HepG2 (cell line): Measurements from ENCODE around the gene ADD2. TPM values are rescaled to one million over a fixed set of nuclear protein-coding genes. Genes with fewer than 3 reads are reported as not detected.

ENCODE experiments used
- ATF7-NPFF ChIP-seq: sonication (generic); formaldehyde crosslinking; IDR thresholded peaks from 2 replicates; pipeline ENCODE4 v1.8.1; 2023; ENCODE audit warnings: mild to moderate bottlenecking, low read depth, missing genetic modification reagents, moderate library complexity
- BRD4 ChIP-seq: sonication (generic); formaldehyde crosslinking; IDR thresholded peaks from 2 replicates; pipeline ENCODE4 v1.4.0; 2020; ENCODE audit warnings: missing genetic modification reagents
- CCDC6 ChIP-seq: sonication (generic); formaldehyde crosslinking; IDR thresholded peaks from 2 replicates; pipeline ENCODE4 v1.8.1; 2022; ENCODE audit warnings: mild to moderate bottlenecking, missing genetic modification reagents, moderate library complexity
- CEBPB ChIP-seq: IDR thresholded peaks from 2 replicates; pipeline ENCODE4 v1.6.1; 2011; ENCODE audit warnings: low read depth, low read length, improper control_type of control experiment, borderline replicate concordance
- CHCHD3 ChIP-seq: sonication (generic); formaldehyde crosslinking; IDR thresholded peaks from 2 replicates; pipeline ENCODE4 v1.8.0; 2022; ENCODE audit warnings: mild to moderate bottlenecking, missing genetic modification reagents, moderate library complexity
- CHD4 ChIP-seq: fragments of 200-600 bp; sonication (generic); IDR thresholded peaks from 2 replicates; pipeline ENCODE4 v1.7.0; 2017; ENCODE audit warnings: mild to moderate bottlenecking, low read length, borderline replicate concordance
- DPF2 ChIP-seq: sonication (generic); formaldehyde crosslinking; IDR thresholded peaks from 2 replicates; pipeline ENCODE4 v1.4.0; 2020; ENCODE audit warnings: mild to moderate bottlenecking, low read depth, missing genetic modification reagents, borderline replicate concordance
- ETV5 ChIP-seq: IDR thresholded peaks from 2 replicates; pipeline ENCODE4 v1.6.1; 2018; ENCODE audit warnings: missing biosample characterization, missing genetic modification reagents, inconsistent platforms, borderline replicate concordance
- FOXO4 ChIP-seq: sonication (generic); formaldehyde crosslinking; conservative IDR thresholded peaks from 2 replicates; pipeline ENCODE4 v1.8.1; 2023; ENCODE audit warnings: missing genetic modification reagents
- HOXA7 ChIP-seq: sonication (generic); formaldehyde crosslinking; IDR thresholded peaks from 2 replicates; pipeline ENCODE4 v1.8.1; 2022; ENCODE audit warnings: mild to moderate bottlenecking, missing genetic modification reagents, moderate library complexity
- IRF2 ChIP-seq: IDR thresholded peaks from 2 replicates; pipeline ENCODE4 v1.6.1; 2018; ENCODE audit warnings: missing genetic modification reagents, missing compliant biosample characterization
- MTA3 ChIP-seq: sonication (generic); formaldehyde crosslinking; IDR thresholded peaks from 2 replicates; pipeline ENCODE4 v1.4.0; 2020; ENCODE audit warnings: missing genetic modification reagents
- MYPOP ChIP-seq: sonication (generic); formaldehyde crosslinking; IDR thresholded peaks from 2 replicates; pipeline ENCODE4 v1.8.1; 2023; ENCODE audit warnings: mild to moderate bottlenecking, moderate library complexity, missing genetic modification reagents
- MZF1 ChIP-seq: sonication (generic); formaldehyde crosslinking; IDR thresholded peaks from 2 replicates; pipeline ENCODE4 v1.8.1; 2023; ENCODE audit warnings: mild to moderate bottlenecking, missing genetic modification reagents, borderline replicate concordance
- NR2C2 ChIP-seq: sonication (generic); formaldehyde crosslinking; IDR thresholded peaks from 2 replicates; pipeline ENCODE4 v1.4.0; 2020; ENCODE audit warnings: missing genetic modification reagents, mild to moderate bottlenecking, moderate library complexity, borderline replicate concordance
- PHF5A ChIP-seq: IDR thresholded peaks from one replicate; pipeline ENCODE4 v1.6.1; 2018; ENCODE audit warnings: low read depth, missing genetic modification reagents; ENCODE audit not compliant: unreplicated experiment
- RFX5 ChIP-seq: IDR thresholded peaks from 2 replicates; pipeline ENCODE4 v1.6.1; 2011; ENCODE audit warnings: low read depth, low read length, improper control_type of control experiment
- SALL2 ChIP-seq: sonication (generic); formaldehyde crosslinking; IDR thresholded peaks from 2 replicates; pipeline ENCODE4 v1.8.1; 2023; ENCODE audit warnings: mild to moderate bottlenecking, missing genetic modification reagents, inconsistent platforms
- TEAD2 ChIP-seq: sonication (generic); formaldehyde crosslinking; IDR thresholded peaks from 2 replicates; pipeline ENCODE4 v1.9.0; 2021; ENCODE audit warnings: missing genetic modification reagents
- WIZ ChIP-seq: sonication (generic); formaldehyde crosslinking; IDR thresholded peaks from 2 replicates; pipeline ENCODE4 v1.5.1; 2020; ENCODE audit warnings: mild to moderate bottlenecking, missing genetic modification reagents
- ZBTB3 ChIP-seq: sonication (generic); formaldehyde crosslinking; IDR thresholded peaks from 2 replicates; pipeline ENCODE4 v1.4.0; 2020; ENCODE audit warnings: low read depth, mild to moderate bottlenecking, moderate library complexity, missing genetic modification reagents, borderline replicate concordance
- ZBTB46 ChIP-seq: sonication (generic); formaldehyde crosslinking; IDR thresholded peaks from 2 replicates; pipeline ENCODE4 v1.4.0; 2020; ENCODE audit warnings: mild to moderate bottlenecking, missing genetic modification reagents, borderline replicate concordance
- ZNF234 ChIP-seq: sonication (generic); formaldehyde crosslinking; conservative IDR thresholded peaks from 2 replicates; pipeline ENCODE4 v1.5.1; 2020; ENCODE audit warnings: mild to moderate bottlenecking, missing genetic modification reagents
- ZNF30 ChIP-seq: sonication (generic); formaldehyde crosslinking; IDR thresholded peaks from 2 replicates; pipeline ENCODE4 v1.5.0; 2020; ENCODE audit warnings: mild to moderate bottlenecking, missing genetic modification reagents
- ZNF354B ChIP-seq: sonication (generic); formaldehyde crosslinking; IDR thresholded peaks from 2 replicates; pipeline ENCODE4 v1.8.0; 2022; ENCODE audit warnings: mild to moderate bottlenecking, missing genetic modification reagents
- ZNF552 ChIP-seq: sonication (generic); formaldehyde crosslinking; IDR thresholded peaks from 2 replicates; pipeline ENCODE4 v1.9.0; 2022; ENCODE audit warnings: missing genetic modification reagents, mild to moderate bottlenecking, borderline replicate concordance
- ZNF564 ChIP-seq: sonication (generic); formaldehyde crosslinking; IDR thresholded peaks from 2 replicates; pipeline ENCODE4 v1.8.1; 2023; ENCODE audit warnings: mild to moderate bottlenecking, missing genetic modification reagents
- ZNF891 ChIP-seq: sonication (generic); formaldehyde crosslinking; IDR thresholded peaks from 2 replicates; pipeline ENCODE4 v1.5.0; 2020; ENCODE audit warnings: mild to moderate bottlenecking, missing genetic modification reagents
- polyA plus RNA-seq, 8 experiments: library from polyadenylated mRNA; depleted of rRNA in 3 of 8; stranded (reverse) in 7 of 8; unstranded in 1 of 8; fragments of >200 nt; fragmentation: Illumina TruSeq in 4 of 8; extraction: Trizol in 4 of 8; gene quantifications; 2 replicates each; pipeline versions ENCODE4 v1.2.1 to v1.2.3, GENCODE V29; 2011 to 2016; ENCODE audit warnings: low read depth in 4 of 8, missing spikeins in 1 of 8, mixed read lengths in 1 of 8; ENCODE audit not compliant: insufficient read depth in 1 of 8
- total RNA-seq, 5 experiments: library from RNA; depleted of rRNA; stranded (reverse); fragments of >200 nt; fragmentation: Illumina TruSeq; extraction: Trizol; gene quantifications; 2 replicates each; pipeline ENCODE4 v1.2.3, GENCODE V29; 2016; ENCODE audit warnings: low read depth in 1 of 5

Gene ADD2
- total and polyA plus RNA-seq, 2 of the 13 experiments (the other 11 are each of a cell fraction or from before 2014, with no cell fraction given): 0.05 to 0.13 TPM

GRCh38 chr2:70807102-70807827 is 39.3 kb upstream of the ADD2 start (continued):
- TF ChIP-seq ZNF354B (CRISPR knock-in tag) (no peak), TEAD2 (CRISPR knock-in tag) (no peak), IRF2 (CRISPR knock-in tag) (peak; percentile 90), PHF5A (CRISPR knock-in tag) (peak; percentile 88), ZNF891 (no peak), BRD4 (CRISPR knock-in tag) (peak; percentile 26; the same call in 1 of the 2 replicates), SALL2 (CRISPR knock-in tag) (peak; percentile 77; the same call in 1 of the 2 replicates), MYPOP (CRISPR knock-in tag) (peak; percentile 70; the same call in 1 of the 2 replicates), CCDC6 (CRISPR knock-in tag) (peak; percentile 68; the same call in 1 of the 2 replicates), ZBTB3 (peak; percentile 65; the same call in 1 of the 2 replicates), FOXO4 (CRISPR knock-in tag) (no peak), CHCHD3 (CRISPR knock-in tag) (no peak), ATF7-NPFF (CRISPR knock-in tag) (peak; percentile 81; the same call in 1 of the 2 replicates), ZNF552 (CRISPR knock-in tag) (no peak), CHD4 (peak; percentile 80; the same call in 1 of the 2 replicates), ZNF30 (no peak), HOXA7 (CRISPR knock-in tag) (no peak), ZNF234 (CRISPR knock-in tag) (no peak), CEBPB (no peak), ZNF564 (peak; percentile 82), ETV5 (CRISPR knock-in tag) (peak; percentile 98), DPF2 (CRISPR knock-in tag) (peak; percentile 97), MTA3 (CRISPR knock-in tag) (no peak), ZBTB46 (no peak), NR2C2 (CRISPR knock-in tag) (no peak), WIZ (CRISPR knock-in tag) (no peak), MZF1 (CRISPR knock-in tag) (no peak), RFX5 (no peak)
